Cardiac fibroblast (primary cell): ENCODE results near the gene STK32B.
A peak's percentile ranks its signal among the peaks of the same experiment; 100 is the strongest.

Source experiments
- DNase-seq, 2 donors: peaks; one replicate each; pipeline versions ENCODE4 v3.0.0 to v3.0.0-alpha.2; 2010; ENCODE audit warnings: low read depth in 2 of 2
- H3K4me3 ChIP-seq, 2 donors: replicated peaks in 1 of 2; 1 replicate in 1 of 2; 2 replicates in 1 of 2; pipeline ENCODE4 v1.5.1; 2011; ENCODE audit warnings: low read depth in 2 of 2, low read length in 2 of 2, mild to moderate bottlenecking in 2 of 2, moderate library complexity in 1 of 2
- TF ChIP-seq, protein P1 (sequence below): IDR thresholded peaks from one replicate; pipeline ENCODE4 v1.5.1; 2011; ENCODE audit warnings: low read depth, mild to moderate bottlenecking, low read length, inconsistent platforms

STK32B gene

DNA sequence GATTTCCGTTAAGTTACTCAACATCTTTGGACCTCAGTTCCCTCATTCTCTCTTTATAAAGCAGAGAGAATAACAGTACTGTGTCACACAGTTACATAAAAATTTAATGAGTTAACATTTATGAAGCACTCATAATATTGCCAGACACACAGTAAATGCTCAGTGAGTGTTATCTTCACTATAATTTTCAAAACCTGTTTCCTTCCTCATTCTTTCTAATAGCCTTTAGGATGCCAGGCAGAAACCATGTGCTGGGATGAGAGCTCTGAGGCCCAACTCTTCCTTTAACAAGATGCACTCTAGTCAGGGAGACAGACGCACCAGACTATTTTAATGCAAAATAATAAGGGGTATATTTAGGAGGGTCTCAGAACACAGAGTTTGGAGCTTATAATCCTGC is 208.2 kb downstream of the STK32B start:
- TF ChIP-seq, protein P1, sequence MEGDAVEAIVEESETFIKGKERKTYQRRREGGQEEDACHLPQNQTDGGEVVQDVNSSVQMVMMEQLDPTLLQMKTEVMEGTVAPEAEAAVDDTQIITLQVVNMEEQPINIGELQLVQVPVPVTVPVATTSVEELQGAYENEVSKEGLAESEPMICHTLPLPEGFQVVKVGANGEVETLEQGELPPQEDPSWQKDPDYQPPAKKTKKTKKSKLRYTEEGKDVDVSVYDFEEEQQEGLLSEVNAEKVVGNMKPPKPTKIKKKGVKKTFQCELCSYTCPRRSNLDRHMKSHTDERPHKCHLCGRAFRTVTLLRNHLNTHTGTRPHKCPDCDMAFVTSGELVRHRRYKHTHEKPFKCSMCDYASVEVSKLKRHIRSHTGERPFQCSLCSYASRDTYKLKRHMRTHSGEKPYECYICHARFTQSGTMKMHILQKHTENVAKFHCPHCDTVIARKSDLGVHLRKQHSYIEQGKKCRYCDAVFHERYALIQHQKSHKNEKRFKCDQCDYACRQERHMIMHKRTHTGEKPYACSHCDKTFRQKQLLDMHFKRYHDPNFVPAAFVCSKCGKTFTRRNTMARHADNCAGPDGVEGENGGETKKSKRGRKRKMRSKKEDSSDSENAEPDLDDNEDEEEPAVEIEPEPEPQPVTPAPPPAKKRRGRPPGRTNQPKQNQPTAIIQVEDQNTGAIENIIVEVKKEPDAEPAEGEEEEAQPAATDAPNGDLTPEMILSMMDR: no peak
- H3K4me3 ChIP-seq: no peak overlapping the region
- DNase-seq: no peak

DNA sequence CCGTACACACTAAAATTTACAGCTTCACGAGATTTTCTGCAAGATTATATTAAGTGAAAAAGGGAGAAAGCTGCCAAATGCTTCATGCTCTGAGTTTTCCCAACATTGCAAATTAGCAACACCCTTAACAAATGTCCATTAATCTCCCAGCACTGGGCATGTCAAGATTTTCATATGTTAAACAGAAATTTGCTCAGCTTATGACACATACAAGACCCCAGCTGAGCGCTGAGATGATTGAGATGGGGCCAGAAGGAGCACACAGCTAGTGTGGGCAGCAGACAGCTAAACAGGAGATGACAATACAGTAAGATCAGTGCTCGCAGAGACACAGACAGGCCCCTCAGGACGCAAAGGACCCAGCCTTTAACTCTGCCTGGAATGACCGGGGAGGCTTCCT is 208.8 kb downstream of the STK32B start:
- no peak for DNase-seq
- no peak overlapping the region for H3K4me3 ChIP-seq
- TF ChIP-seq, protein P1: no peak

DNA sequence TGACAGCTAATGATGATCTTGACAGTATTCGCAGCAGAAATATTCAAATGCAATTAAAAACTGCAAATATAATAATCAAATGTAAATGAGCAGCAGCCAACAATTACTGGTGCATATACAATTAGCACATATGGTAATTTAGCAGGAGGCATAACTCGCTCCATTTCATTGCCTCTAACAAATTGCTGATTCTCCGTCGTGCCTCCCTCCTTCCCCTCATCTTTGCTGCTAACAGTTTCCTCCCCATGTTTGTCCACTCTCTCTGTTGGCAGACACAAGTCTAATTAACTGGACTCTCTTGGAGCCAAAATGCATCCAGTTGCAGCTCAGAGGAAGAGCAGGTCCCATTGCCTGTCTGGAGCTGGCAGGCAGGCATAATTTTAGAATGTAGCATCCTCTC is 210.6 kb downstream of the STK32B start:
- TF ChIP-seq, protein P1: no peak
- DNase-seq: no peak

DNA sequence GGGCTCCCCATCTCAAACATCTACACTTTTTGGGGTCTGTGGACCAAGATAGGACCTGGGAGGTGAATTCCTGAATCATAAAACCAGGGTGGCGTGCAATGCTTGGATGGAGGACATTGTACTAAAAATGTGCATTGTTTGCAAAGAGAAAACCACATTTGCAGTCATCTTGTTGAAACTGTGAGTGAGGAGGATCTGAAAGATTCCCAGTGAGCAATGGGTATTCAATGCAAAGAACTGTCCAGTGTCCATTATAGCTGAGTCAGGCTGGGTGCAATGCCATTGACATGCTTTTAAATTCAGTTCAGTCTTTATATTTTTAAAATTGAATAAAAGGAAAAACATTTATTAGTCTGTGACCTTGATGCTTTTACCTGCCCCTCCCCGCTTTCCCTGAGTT is 215.7 kb downstream of the STK32B start:
- DNase-seq: no peak
- TF ChIP-seq, protein P1: no peak
- no peak overlapping the region for H3K4me3 ChIP-seq

More for the DNA sequence above, 210.6 kb downstream of the STK32B start:
- H3K4me3 ChIP-seq: no peak overlapping the region

DNA sequence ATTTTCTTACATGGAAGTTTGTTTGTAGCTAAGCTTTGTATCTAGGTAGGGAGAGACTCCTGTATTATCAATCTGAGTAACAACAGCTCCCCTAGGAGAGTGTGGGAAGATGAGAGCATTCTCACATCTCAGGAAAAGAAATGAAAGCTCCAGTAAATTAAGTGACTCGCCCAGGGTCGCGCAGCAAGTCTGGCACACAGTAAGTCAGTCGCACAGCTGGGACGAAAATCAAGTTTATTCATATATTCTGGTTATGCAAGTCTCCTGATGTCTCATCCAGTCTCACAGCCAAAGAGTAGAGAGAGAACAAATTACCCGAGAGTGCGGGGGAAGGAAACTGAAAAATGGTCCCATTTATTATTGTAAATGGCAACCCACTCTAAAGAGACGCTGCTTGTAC is 216.1 kb downstream of the STK32B start:
- no peak overlapping the region for H3K4me3 ChIP-seq
- TF ChIP-seq, protein P1: no peak
- peak in 1 of 2 donors; percentile 5 for DNase-seq

DNA sequence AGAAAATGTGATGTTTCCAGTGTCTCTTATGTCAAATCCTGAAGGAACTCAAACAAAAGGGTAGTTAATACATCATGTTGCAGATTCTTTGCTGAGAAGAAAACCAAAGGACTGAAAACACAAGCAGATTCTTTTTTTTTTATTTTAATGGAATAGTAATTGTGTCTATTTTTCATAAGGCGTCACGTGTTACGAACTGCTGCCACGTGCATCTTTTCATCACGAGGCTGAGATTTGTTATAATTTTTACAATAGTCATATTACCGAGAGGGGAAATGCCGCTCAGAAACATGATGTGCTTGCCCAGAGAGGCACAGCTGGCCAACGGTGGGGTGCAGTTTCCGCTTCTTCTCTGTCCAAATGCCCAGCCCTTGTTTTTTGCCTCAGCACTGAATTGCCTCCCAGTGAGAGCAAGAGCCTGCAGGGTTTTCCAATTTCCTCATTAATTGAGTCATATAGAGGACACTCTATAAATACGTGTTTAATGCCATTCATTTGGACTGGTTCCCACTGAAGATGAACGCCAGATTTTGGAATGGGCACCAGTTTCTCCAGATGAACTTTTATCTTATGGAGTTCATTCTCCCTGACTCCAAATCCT is 225.3 kb downstream of the STK32B start:
- no peak overlapping the region for H3K4me3 ChIP-seq
- TF ChIP-seq, protein P1: no peak
- no peak for DNase-seq

DNA sequence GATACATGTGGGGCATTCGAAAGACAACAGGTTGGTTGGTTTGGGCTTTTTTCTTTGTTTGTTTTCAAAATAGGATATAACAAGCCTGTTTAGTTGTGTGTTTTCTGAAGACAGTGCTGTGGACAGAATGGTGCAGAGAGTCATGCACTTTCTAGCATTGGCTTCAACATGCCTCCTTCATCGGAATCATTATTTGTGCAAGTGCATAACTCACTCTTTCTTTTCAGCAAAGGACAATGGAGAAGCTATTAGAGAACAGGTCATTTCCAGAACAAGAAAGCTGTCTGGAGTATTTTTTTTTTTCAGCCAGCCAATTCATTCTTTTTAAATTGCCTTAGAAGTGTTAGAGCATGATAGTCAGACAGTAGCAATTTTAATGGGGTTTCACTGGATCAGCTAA is 225.8 kb downstream of the STK32B start:
- DNase-seq: no peak
- H3K4me3 ChIP-seq: no peak overlapping the region
- TF ChIP-seq, protein P1: no peak
